Muscle layer of colon (tissue), 2 donors: ENCODE results near the gene ACTN3.
A peak's percentile ranks its signal among the peaks of the same experiment; 100 is the strongest.

ENCODE experiments used
- H3K27ac ChIP-seq: one replicate; pipeline ENCODE4 v1.7.0; 2013; ENCODE audit warnings: low read depth, mild to moderate bottlenecking, low read length, moderate library complexity
- H3K27me3 ChIP-seq, 2 donors: one replicate each; pipeline ENCODE4 v1.7.0; 2013; ENCODE audit warnings: low read length in 2 of 2, mild to moderate bottlenecking in 2 of 2; ENCODE audit not compliant: insufficient read depth in 2 of 2, control insufficient read depth in 1 of 2
- H3K36me3 ChIP-seq: one replicate; pipeline ENCODE4 v1.7.0; 2013; ENCODE audit warnings: mild to moderate bottlenecking, low read length; ENCODE audit not compliant: insufficient read depth
- H3K4me1 ChIP-seq: one replicate; pipeline ENCODE4 v1.7.0; 2013; ENCODE audit warnings: mild to moderate bottlenecking, low read length; ENCODE audit not compliant: insufficient read depth
- H3K4me3 ChIP-seq, 2 donors: one replicate each; pipeline ENCODE4 v1.7.0; 2013; ENCODE audit warnings: low read length in 2 of 2, low read depth in 1 of 2, mild to moderate bottlenecking in 1 of 2, moderate library complexity in 1 of 2
- H3K9ac ChIP-seq: one replicate; pipeline ENCODE4 v1.7.0; 2013; ENCODE audit warnings: low read length
- H3K9me3 ChIP-seq: one replicate; pipeline ENCODE4 v1.7.0; 2013; ENCODE audit warnings: mild to moderate bottlenecking, low read length
- donor health status: abdominal sarcoma.
- donor health status: Adenocarcinoma of cecum.

The ACTN3 gene

GRCh38 chr11:66607126-66607834 is 60.6 kb downstream of the ACTN3 start:
- H3K27me3 ChIP-seq = no peaks in the 10 kb centered on the region
- no peak overlapping the region for H3K9ac ChIP-seq
- peaks cover 26% of the 10 kb centered on the region for H3K4me1 ChIP-seq
- H3K27ac ChIP-seq = peak overlapping the region; percentile 62
- H3K36me3 ChIP-seq = peaks cover 33% of the 10 kb centered on the region
- H3K9me3 ChIP-seq = no peaks in the 10 kb centered on the region
- H3K4me3 ChIP-seq = no peak overlapping the region

- Histone ChIP-seq H3K27ac (no peak overlapping the region), H3K27me3 (no peaks in the 10 kb centered on the region), H3K9ac (no peak overlapping the region), H3K4me3 (no peak overlapping the region), H3K4me1 (peaks cover 22% of the 10 kb centered on the region), H3K9me3 (no peaks in the 10 kb centered on the region), H3K36me3 (peaks cover 15% of the 10 kb centered on the region)
Measured at GRCh38 chr11:66609721-66610617, 63.3 kb downstream of the ACTN3 start.

- peaks cover 15% of the 10 kb centered on the region for H3K4me1 ChIP-seq
- H3K27me3 ChIP-seq = no peaks in the 10 kb centered on the region
- no peak overlapping the region for H3K4me3 ChIP-seq
- H3K9me3 ChIP-seq = no peaks in the 10 kb centered on the region
- no peaks in the 10 kb centered on the region for H3K36me3 ChIP-seq
- H3K27ac ChIP-seq = no peak overlapping the region
- H3K9ac ChIP-seq = no peak overlapping the region
Measured at GRCh38 chr11:66612458-66612857, 65.8 kb downstream of the ACTN3 start.
